Neural cell (in vitro differentiated cells): ENCODE results near the gene DNAH1. TPM values are rescaled to one million over a fixed set of nuclear protein-coding genes. Genes with fewer than 3 reads are reported as not detected.

ENCODE experiments used
- H2AFZ ChIP-seq: fragments of 200-600, 300-800 bp; sonication (generic), shearing (Covaris generic); 2 replicates; pipeline ENCODE4 v1.6.0; 2014; ENCODE audit warnings: low read depth, mild to moderate bottlenecking, antibody characterized with exemption, low read length, moderate library complexity
- H3F3A ChIP-seq: fragments of 200-600 bp; shearing (Covaris generic); 2 replicates; pipeline ENCODE4 v1.6.1; 2016; ENCODE audit warnings: mild to moderate bottlenecking, moderate library complexity, mixed read lengths, antibody characterized with exemption, low read length; ENCODE audit not compliant: insufficient read depth, poor library complexity, severe bottlenecking
- H3K27ac ChIP-seq: fragments of 200-600, 300-800 bp; sonication (generic), shearing (Covaris generic); 2 replicates; pipeline ENCODE4 v1.5.1; 2014; ENCODE audit warnings: mild to moderate bottlenecking, low read length, moderate library complexity
- H3K27me3 ChIP-seq: fragments of 300-800, 200-600 bp; sonication (generic), shearing (Covaris generic); 2 replicates; pipeline ENCODE4 v1.6.0; 2014; ENCODE audit warnings: mild to moderate bottlenecking, low read depth, low read length, moderate library complexity; ENCODE audit not compliant: insufficient read depth
- H3K36me3 ChIP-seq: fragments of 300-800, 200-600 bp; sonication (generic), shearing (Covaris generic); 2 replicates; pipeline ENCODE4 v1.5.1; 2014; ENCODE audit warnings: mild to moderate bottlenecking, antibody characterized with exemption, low read length, moderate library complexity; ENCODE audit not compliant: insufficient read depth
- H3K4me2 ChIP-seq: fragments of 300-800, 200-600 bp; sonication (generic), shearing (Covaris generic); 2 replicates; pipeline ENCODE4 v1.6.0; 2014; ENCODE audit warnings: mild to moderate bottlenecking, low read length
- H3K4me3 ChIP-seq: fragments of 300-800, 200-600 bp; sonication (generic), shearing (Covaris generic); 2 replicates; pipeline ENCODE4 v1.5.1; 2014; ENCODE audit warnings: mild to moderate bottlenecking, low read length, moderate library complexity
- H3K79me2 ChIP-seq: fragments of 200-600 bp; shearing (Covaris generic); replicated peaks from 2 replicates; pipeline ENCODE4 v1.6.0; 2014; ENCODE audit warnings: mild to moderate bottlenecking, low read length, moderate library complexity; ENCODE audit not compliant: insufficient read depth
- H3K9ac ChIP-seq: fragments of 300-800, 200-600 bp; sonication (generic), shearing (Covaris generic); 2 replicates; pipeline ENCODE4 v1.6.1; 2016; ENCODE audit warnings: mild to moderate bottlenecking, low read length, mixed read lengths
- H3K9me2 ChIP-seq: fragments of 200-600 bp; shearing (Covaris generic); 2 replicates; pipeline ENCODE4 v1.6.1; 2016; ENCODE audit warnings: mild to moderate bottlenecking, low read length, mixed read lengths; ENCODE audit not compliant: insufficient read depth
- H3K9me3 ChIP-seq: fragments of 200-600, 300-800 bp; sonication (generic), shearing (Covaris generic); 2 replicates; pipeline ENCODE4 v1.6.1; 2016; ENCODE audit warnings: mild to moderate bottlenecking, mixed run types, low read length, moderate library complexity, mixed read lengths
- H4K20me1 ChIP-seq: fragments of 200-600 bp; shearing (Covaris generic); 2 replicates; pipeline ENCODE4 v1.6.1; 2016; ENCODE audit warnings: mild to moderate bottlenecking, mixed run types; ENCODE audit not compliant: insufficient read depth
- EP300 ChIP-seq: fragments of 450-650 bp; conservative IDR thresholded peaks from 2 replicates; pipeline ENCODE4 v1.6.1; 2014; ENCODE audit warnings: antibody characterized with exemption, mild to moderate bottlenecking, moderate library complexity; ENCODE audit not compliant: poor library complexity, severe bottlenecking
- EZH2 ChIP-seq: fragments of 200-600, 300-800 bp; shearing (Covaris generic), sonication (generic); IDR thresholded peaks from 2 replicates; pipeline ENCODE4 v1.6.1; 2014; ENCODE audit warnings: antibody characterized with exemption, low read length, borderline replicate concordance, mild to moderate bottlenecking; ENCODE audit not compliant: insufficient read depth, poor library complexity, severe bottlenecking
- MXI1 ChIP-seq: fragments of 450-650 bp; conservative IDR thresholded peaks from 2 replicates; pipeline ENCODE4 v1.6.1; 2014; ENCODE audit warnings: antibody characterized with exemption, mild to moderate bottlenecking; ENCODE audit not compliant: poor library complexity, severe bottlenecking
- POLR2AphosphoS5 ChIP-seq: IDR thresholded peaks from 2 replicates; pipeline ENCODE4 v1.6.1; 2012
- RAD21 ChIP-seq: fragments of 450-650 bp; conservative IDR thresholded peaks from 2 replicates; pipeline ENCODE4 v1.6.1; 2014; ENCODE audit warnings: antibody characterized with exemption, mild to moderate bottlenecking, moderate library complexity
- SMC3 ChIP-seq: fragments of 450-650 bp; conservative IDR thresholded peaks from 2 replicates; pipeline ENCODE4 v1.6.1; 2014; ENCODE audit warnings: antibody characterized with exemption, mild to moderate bottlenecking, moderate library complexity; ENCODE audit not compliant: poor library complexity
- TAF1 ChIP-seq: IDR thresholded peaks from 2 replicates; pipeline ENCODE4 v1.6.1; 2012; ENCODE audit warnings: low read depth
- polyA plus RNA-seq: library from polyadenylated mRNA; depleted of rRNA; stranded (reverse); fragments of >200 nt; gene quantifications from 2 replicates; pipeline ENCODE4 v1.2.3, GENCODE V29; 2014
- TF ChIP-seq, protein P1 (sequence below): IDR thresholded peaks from 2 replicates; pipeline ENCODE4 v1.6.1; 2012; ENCODE audit warnings: borderline replicate concordance
- TF ChIP-seq, protein P2 (sequence below): fragments of 450-650 bp; IDR thresholded peaks from 2 replicates; pipeline ENCODE4 v1.5.1; 2014; ENCODE audit warnings: antibody characterized with exemption, mild to moderate bottlenecking, moderate library complexity; ENCODE audit not compliant: poor library complexity, severe bottlenecking

DNAH1 gene
- polyA plus RNA-seq, 1 donor from 2014 or later: 5.4 TPM

- Histone ChIP-seq H2AFZ (no peak overlapping the region), H3K4me2 (no peak overlapping the region), H3K79me2 (no peaks in the 10 kb centered on the region), H3K27ac (peak overlapping the region; percentile 79), H3F3A (no peaks in the 10 kb centered on the region), H4K20me1 (no peaks in the 10 kb centered on the region), H3K36me3 (no peaks in the 10 kb centered on the region), H3K27me3 (no peaks in the 10 kb centered on the region), H3K4me3 (no peak overlapping the region), H3K9me3 (no peaks in the 10 kb centered on the region), H3K9me2 (no peaks in the 10 kb centered on the region), H3K9ac (peak overlapping the region; percentile 60)
- TF ChIP-seq RAD21 (no peak), TAF1 (no peak), SMC3 (no peak), EP300 (peak; percentile 20), POLR2AphosphoS5 (peak; percentile 36), MXI1 (peak; percentile 3), EZH2 (no peak)
- TF ChIP-seq, protein P1, sequence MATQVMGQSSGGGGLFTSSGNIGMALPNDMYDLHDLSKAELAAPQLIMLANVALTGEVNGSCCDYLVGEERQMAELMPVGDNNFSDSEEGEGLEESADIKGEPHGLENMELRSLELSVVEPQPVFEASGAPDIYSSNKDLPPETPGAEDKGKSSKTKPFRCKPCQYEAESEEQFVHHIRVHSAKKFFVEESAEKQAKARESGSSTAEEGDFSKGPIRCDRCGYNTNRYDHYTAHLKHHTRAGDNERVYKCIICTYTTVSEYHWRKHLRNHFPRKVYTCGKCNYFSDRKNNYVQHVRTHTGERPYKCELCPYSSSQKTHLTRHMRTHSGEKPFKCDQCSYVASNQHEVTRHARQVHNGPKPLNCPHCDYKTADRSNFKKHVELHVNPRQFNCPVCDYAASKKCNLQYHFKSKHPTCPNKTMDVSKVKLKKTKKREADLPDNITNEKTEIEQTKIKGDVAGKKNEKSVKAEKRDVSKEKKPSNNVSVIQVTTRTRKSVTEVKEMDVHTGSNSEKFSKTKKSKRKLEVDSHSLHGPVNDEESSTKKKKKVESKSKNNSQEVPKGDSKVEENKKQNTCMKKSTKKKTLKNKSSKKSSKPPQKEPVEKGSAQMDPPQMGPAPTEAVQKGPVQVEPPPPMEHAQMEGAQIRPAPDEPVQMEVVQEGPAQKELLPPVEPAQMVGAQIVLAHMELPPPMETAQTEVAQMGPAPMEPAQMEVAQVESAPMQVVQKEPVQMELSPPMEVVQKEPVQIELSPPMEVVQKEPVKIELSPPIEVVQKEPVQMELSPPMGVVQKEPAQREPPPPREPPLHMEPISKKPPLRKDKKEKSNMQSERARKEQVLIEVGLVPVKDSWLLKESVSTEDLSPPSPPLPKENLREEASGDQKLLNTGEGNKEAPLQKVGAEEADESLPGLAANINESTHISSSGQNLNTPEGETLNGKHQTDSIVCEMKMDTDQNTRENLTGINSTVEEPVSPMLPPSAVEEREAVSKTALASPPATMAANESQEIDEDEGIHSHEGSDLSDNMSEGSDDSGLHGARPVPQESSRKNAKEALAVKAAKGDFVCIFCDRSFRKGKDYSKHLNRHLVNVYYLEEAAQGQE: no peak
- TF ChIP-seq, protein P2, sequence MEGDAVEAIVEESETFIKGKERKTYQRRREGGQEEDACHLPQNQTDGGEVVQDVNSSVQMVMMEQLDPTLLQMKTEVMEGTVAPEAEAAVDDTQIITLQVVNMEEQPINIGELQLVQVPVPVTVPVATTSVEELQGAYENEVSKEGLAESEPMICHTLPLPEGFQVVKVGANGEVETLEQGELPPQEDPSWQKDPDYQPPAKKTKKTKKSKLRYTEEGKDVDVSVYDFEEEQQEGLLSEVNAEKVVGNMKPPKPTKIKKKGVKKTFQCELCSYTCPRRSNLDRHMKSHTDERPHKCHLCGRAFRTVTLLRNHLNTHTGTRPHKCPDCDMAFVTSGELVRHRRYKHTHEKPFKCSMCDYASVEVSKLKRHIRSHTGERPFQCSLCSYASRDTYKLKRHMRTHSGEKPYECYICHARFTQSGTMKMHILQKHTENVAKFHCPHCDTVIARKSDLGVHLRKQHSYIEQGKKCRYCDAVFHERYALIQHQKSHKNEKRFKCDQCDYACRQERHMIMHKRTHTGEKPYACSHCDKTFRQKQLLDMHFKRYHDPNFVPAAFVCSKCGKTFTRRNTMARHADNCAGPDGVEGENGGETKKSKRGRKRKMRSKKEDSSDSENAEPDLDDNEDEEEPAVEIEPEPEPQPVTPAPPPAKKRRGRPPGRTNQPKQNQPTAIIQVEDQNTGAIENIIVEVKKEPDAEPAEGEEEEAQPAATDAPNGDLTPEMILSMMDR: no peak
Measured at GRCh38 chr3:52311576-52312119, 4.5 kb upstream of the DNAH1 start.

DNA sequence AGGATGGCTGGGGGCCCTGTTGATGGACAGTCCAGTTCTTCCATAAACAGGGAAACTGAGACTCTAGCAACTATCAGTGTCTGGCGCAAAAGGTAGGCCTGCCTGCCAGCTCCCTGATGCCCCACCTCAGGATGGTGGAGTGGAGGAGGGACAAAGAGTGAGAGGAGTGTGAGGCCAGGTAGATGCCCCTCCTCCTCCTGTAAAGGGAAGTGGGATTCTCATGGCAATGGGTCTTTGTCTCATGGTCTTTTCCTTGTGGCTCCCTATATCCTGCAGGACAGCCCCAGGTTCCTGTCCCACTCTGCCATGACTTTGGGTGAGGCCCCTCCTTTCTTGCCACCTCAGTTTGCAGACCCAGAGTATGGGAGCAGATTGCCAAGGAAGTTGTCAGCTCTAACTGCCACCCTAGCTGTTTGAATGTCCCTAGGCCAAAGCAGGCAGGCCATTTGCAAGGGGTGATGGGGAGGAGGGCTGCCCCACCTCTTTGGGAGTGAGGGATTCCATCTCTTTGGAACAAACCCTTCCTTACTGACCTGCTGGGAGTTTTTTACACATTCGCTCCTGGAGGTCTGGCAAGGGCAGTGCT lies 2.8 kb upstream of the DNAH1 start:
- Histone ChIP-seq H3K9ac (no peak overlapping the region), H4K20me1 (no peaks in the 10 kb centered on the region), H3F3A (no peaks in the 10 kb centered on the region), H3K27ac (no peak overlapping the region), H3K9me3 (no peaks in the 10 kb centered on the region), H2AFZ (no peak overlapping the region), H3K4me2 (no peak overlapping the region), H3K36me3 (no peaks in the 10 kb centered on the region), H3K79me2 (no peaks in the 10 kb centered on the region), H3K27me3 (no peaks in the 10 kb centered on the region), H3K9me2 (no peaks in the 10 kb centered on the region), H3K4me3 (no peak overlapping the region)
- TF ChIP-seq EP300 (no peak), RAD21 (no peak), SMC3 (no peak), TAF1 (no peak), POLR2AphosphoS5 (no peak), MXI1 (no peak), EZH2 (no peak)
- TF ChIP-seq, protein P2: no peak
- TF ChIP-seq, protein P1: no peak
